HEK293 (cell line): ENCODE results near the gene ZNF266.

Experiments
- CTCF ChIA-PET: fragments of 350-600 bp; formaldehyde crosslinking; extraction: SDS; loops from one replicate; lab custom pipeline; 2021; ENCODE audit warnings: antibody characterized with exemption; lab: Yijun Ruan, JAX
- POLR2A ChIA-PET: fragments of 300-600 bp; formaldehyde crosslinking; extraction: SDS; loops from one replicate; lab custom pipeline; 2020; ENCODE audit warnings: antibody characterized with exemption, inconsistent platforms; lab: Yijun Ruan, JAX
- H3K27ac ChIP-seq: fragments of 200-500 bp; sonication (Bioruptor generic); 2 replicates; pipeline ENCODE4 v1.5.1; 2014; ENCODE audit warnings: low read depth, low read length, control low read depth, inconsistent platforms; ENCODE audit errors: extremely low read depth
- H3K36me3 ChIP-seq, 2 experiments: fragments of 200-500 bp in 1 of 2; sonication (Bioruptor generic) in 1 of 2; 1 replicate in 1 of 2; 2 replicates in 1 of 2; pipeline ENCODE4 v1.5.1; 2014 to 2017; ENCODE audit warnings: inconsistent platforms in 2 of 2, low read length in 2 of 2; ENCODE audit not compliant: control insufficient read depth in 2 of 2, insufficient read depth in 1 of 2
- H3K4me1 ChIP-seq: fragments of 200-500 bp; sonication (Bioruptor generic); 2 replicates; pipeline ENCODE4 v1.5.1; 2014; ENCODE audit warnings: mild to moderate bottlenecking, low read length, inconsistent platforms; ENCODE audit not compliant: control insufficient read depth, insufficient read depth
- H3K4me3 ChIP-seq: 2 replicates; pipeline ENCODE4 v1.5.1; 2011; ENCODE audit warnings: low read depth, mild to moderate bottlenecking, control low read depth, low read length, moderate library complexity
- H3K9me3 ChIP-seq: fragments of 200-500 bp; sonication (Bioruptor generic); 2 replicates; pipeline ENCODE4 v1.5.1; 2014; ENCODE audit warnings: low read depth, low read length, inconsistent platforms; ENCODE audit not compliant: control insufficient read depth, insufficient read depth
- SP2 ChIP-seq: fragments of 450-650 bp; formaldehyde crosslinking; IDR thresholded peaks from 2 replicates; pipeline ENCODE4 v1.5.1; 2016; ENCODE audit warnings: missing biosample characterization, missing genetic modification characterization
- YY2 ChIP-seq: fragments of 450-650 bp; formaldehyde crosslinking; IDR thresholded peaks from 2 replicates; pipeline ENCODE4 v1.5.1; 2016; ENCODE audit warnings: missing biosample characterization, missing genetic modification characterization
- ZBTB7A ChIP-seq: fragments of 450-650 bp; formaldehyde crosslinking; IDR thresholded peaks from 2 replicates; pipeline ENCODE4 v1.5.1; 2016; ENCODE audit warnings: low read depth, missing biosample characterization, missing genetic modification characterization
- ZNF184 ChIP-seq: fragments of 450-650 bp; IDR thresholded peaks from 2 replicates; pipeline ENCODE4 v1.5.1; 2018; ENCODE audit warnings: missing biosample characterization, mild to moderate bottlenecking, missing genetic modification characterization
- ZNF626 ChIP-seq: fragments of 450-650 bp; sonication (Bioruptor Pico); formaldehyde crosslinking; IDR thresholded peaks from 2 replicates; pipeline ENCODE4 v1.5.1; 2018; ENCODE audit warnings: missing biosample characterization, missing genetic modification characterization, inconsistent platforms

ZNF266 gene

GRCh38 chr19:9362905-9363304, 72.5 kb downstream of the ZNF266 start, which contains the start of gene ZNF177:
ZNF177 (plus strand) TSS chr19:9363013; CDS start chr19:9378312, 15,299 bp downstream.
- TF ChIP-seq SP2 (tag by site-specific recombination) (no peak), ZNF626 (no peak), ZBTB7A (tag by site-specific recombination) (no peak), ZNF184 (tag by site-specific recombination) (no peak), YY2 (tag by site-specific recombination) (no peak)
- Histone ChIP-seq H3K9me3 (no peaks in the 10 kb centered on the region), H3K36me3 (peaks cover 0 to 4% of the 10 kb centered on the region in 2 experiments; a peak in 2 of 3 replicates), H3K4me1 (no peaks in the 10 kb centered on the region), H3K27ac (no peak within 1 kb of the TSS), H3K4me3 (no peak within 1 kb of the TSS)
- ChIA-PET CTCF (no interaction called here), POLR2A (no interaction called here)
